Activated CD8-positive, alpha-beta memory T cell treated with anti-CD3 and anti-CD28 coated beads, Interleukin-2, amount 10 ng/mL, durations not matched to agents 7 days and 5 days (primary cell): ENCODE results near the gene PRRC2C. TPM values are rescaled to one million over a fixed set of nuclear protein-coding genes. Genes with fewer than 3 reads are reported as not detected.
"Not testable (repeated sequence)": the region's sequence is repeated elsewhere in the genome, so short reads cannot be mapped to it uniquely, and the experiment has no call there.

Experiments used
- ATAC-seq: fragments of 150-1000 bp; cut with Tn5 transposase; one replicate; pipeline ENCODE4 v1.10.0; 2021; ENCODE audit warnings: moderate library complexity
- CTCF ChIA-PET: fragments of 350-600 bp; sonication (Branson Sonifier 250); formaldehyde crosslinking; loops from one replicate; lab custom pipeline; 2021; ENCODE audit warnings: antibody characterized with exemption; lab: Charles Lee
- DNase-seq: peaks from one replicate; pipeline ENCODE4 v3.0.0-alpha.2; 2020
- H3K27ac Mint-ChIP-seq: one replicate; pipeline ENCODE4 v1.8.0; 2021; ENCODE audit warnings: mild to moderate bottlenecking, mixed read lengths
- H3K27me3 Mint-ChIP-seq: one replicate; pipeline ENCODE4 v1.8.0; 2021; ENCODE audit warnings: mixed read lengths
- H3K36me3 Mint-ChIP-seq: one replicate; pipeline ENCODE4 v1.8.0; 2021; ENCODE audit warnings: mild to moderate bottlenecking, mixed read lengths
- H3K4me1 Mint-ChIP-seq: one replicate; pipeline ENCODE4 v1.8.0; 2021; ENCODE audit warnings: mixed read lengths
- H3K4me3 Mint-ChIP-seq: one replicate; pipeline ENCODE4 v1.8.0; 2021; ENCODE audit warnings: mild to moderate bottlenecking, moderate library complexity, mixed read lengths
- H3K9me3 Mint-ChIP-seq: one replicate; pipeline ENCODE4 v1.8.0; 2022; ENCODE audit warnings: low read depth, mixed read lengths
- total RNA-seq, 2 experiments: library from RNA; stranded (reverse); gene quantifications; one replicate each; pipeline ENCODE4 v1.2.3, GENCODE V29; 2021

The PRRC2C gene
- total RNA-seq, 2 experiments from 2014 or later, result 225 to 244 TPM

GRCh38 chr1:171570295-171570694, 85.0 kb downstream of the PRRC2C start:
- peaks cover 53% of the 10 kb centered on the region for H3K36me3 Mint-ChIP-seq
- CTCF ChIA-PET, result interaction anchor here (1.8 kb wide), 1 partner anchor 12 kb away, joined by 6 read pairs; no protein-coding TSS in a partner anchor
- no peak overlapping the region for H3K4me3 Mint-ChIP-seq
- H3K27me3 Mint-ChIP-seq, result no peaks in the 10 kb centered on the region
- no peaks in the 10 kb centered on the region for H3K9me3 Mint-ChIP-seq
- peak overlapping the region; percentile 60 for H3K27ac Mint-ChIP-seq
- DNase-seq (no peak), ATAC-seq (no peak)
- H3K4me1 Mint-ChIP-seq, result no peaks in the 10 kb centered on the region

- Mint-ChIP-seq H3K27me3 (no peaks in the 10 kb centered on the region), H3K36me3 (peaks cover 53% of the 10 kb centered on the region), H3K4me3 (no peak overlapping the region), H3K27ac (no peak overlapping the region), H3K4me1 (peaks cover 10% of the 10 kb centered on the region), H3K9me3 (no peaks in the 10 kb centered on the region)
- no peak for ATAC-seq
- CTCF ChIA-PET, result no interaction called here
- DNase-seq, result no peak
Observed at GRCh38 chr1:171576144-171576543, 90.8 kb downstream of the PRRC2C start.

GRCh38 chr1:171581226-171581625, 95.9 kb downstream of the PRRC2C start:
- no peak for ATAC-seq
- CTCF ChIA-PET, result no interaction called here
- Mint-ChIP-seq H3K9me3 (no peaks in the 10 kb centered on the region), H3K4me1 (peaks cover 22% of the 10 kb centered on the region), H3K27me3 (no peaks in the 10 kb centered on the region), H3K4me3 (no peak overlapping the region), H3K36me3 (peaks cover 54% of the 10 kb centered on the region), H3K27ac (no peak overlapping the region)
- no peak for DNase-seq

- Mint-ChIP-seq H3K4me3 (no peak overlapping the region), H3K27ac (peak overlapping the region; percentile 58), H3K9me3 (no peaks in the 10 kb centered on the region), H3K36me3 (peaks cover 56% of the 10 kb centered on the region), H3K4me1 (peaks cover 22% of the 10 kb centered on the region), H3K27me3 (no peaks in the 10 kb centered on the region)
- no peak for DNase-seq
- CTCF ChIA-PET, result interaction anchor here (1.2 to 1.6 kb wide), 3 partner anchors 11 to 97 kb away, joined by 3 to 6 read pairs (median 4); no protein-coding TSS in a partner anchor
- ATAC-seq, result peak; percentile 33
Observed at GRCh38 chr1:171581766-171582165, 96.4 kb downstream of the PRRC2C start.

GRCh38 chr1:171582589-171582988, 97.3 kb downstream of the PRRC2C start:
- H3K27me3 Mint-ChIP-seq, result no peaks in the 10 kb centered on the region
- no peak for DNase-seq
- no peak for ATAC-seq
- no peak overlapping the region for H3K4me3 Mint-ChIP-seq
- no peaks in the 10 kb centered on the region for H3K9me3 Mint-ChIP-seq
- no peak overlapping the region for H3K27ac Mint-ChIP-seq
- H3K36me3 Mint-ChIP-seq, result peaks cover 58% of the 10 kb centered on the region
- CTCF ChIA-PET, result interaction anchor here (0.9 to 1.7 kb wide), 6 partner anchors 10 to 98 kb away, joined by 3 to 6 read pairs (median 4); no protein-coding TSS in a partner anchor
- peaks cover 22% of the 10 kb centered on the region for H3K4me1 Mint-ChIP-seq

GRCh38 chr1:171583591-171584201, 98.4 kb downstream of the PRRC2C start:
- CTCF ChIA-PET, result interaction anchor here (0.9 to 1.7 kb wide), 4 partner anchors 12 to 99 kb away, joined by 4 to 5 read pairs (median 4); no protein-coding TSS in a partner anchor
- H3K27me3 Mint-ChIP-seq, result no peaks in the 10 kb centered on the region
- no peaks in the 10 kb centered on the region for H3K9me3 Mint-ChIP-seq
- H3K4me1 Mint-ChIP-seq, result peaks cover 25% of the 10 kb centered on the region
- no peak overlapping the region for H3K4me3 Mint-ChIP-seq
- DNase-seq (no peak), ATAC-seq (no peak)
- H3K27ac Mint-ChIP-seq, result no peak overlapping the region
- peaks cover 59% of the 10 kb centered on the region for H3K36me3 Mint-ChIP-seq

GRCh38 chr1:171585715-171586114, 100.4 kb downstream of the PRRC2C start:
- Mint-ChIP-seq H3K9me3 (no peaks in the 10 kb centered on the region), H3K4me1 (peaks cover 28% of the 10 kb centered on the region), H3K27me3 (no peaks in the 10 kb centered on the region), H3K27ac (peak overlapping the region; percentile 47), H3K4me3 (no peak overlapping the region), H3K36me3 (peaks cover 61% of the 10 kb centered on the region)
- ATAC-seq, result no peak
- no peak for DNase-seq
- CTCF ChIA-PET, result no interaction called here

GRCh38 chr1:171588230-171588629, 102.9 kb downstream of the PRRC2C start:
- no peak overlapping the region for H3K27ac Mint-ChIP-seq
- no peaks in the 10 kb centered on the region for H3K27me3 Mint-ChIP-seq
- H3K9me3 Mint-ChIP-seq, result no peaks in the 10 kb centered on the region
- no peak for ATAC-seq
- no peak for DNase-seq
- peaks cover 72% of the 10 kb centered on the region for H3K36me3 Mint-ChIP-seq
- CTCF ChIA-PET, result no interaction called here
- peaks cover 13% of the 10 kb centered on the region for H3K4me1 Mint-ChIP-seq
- no peak overlapping the region for H3K4me3 Mint-ChIP-seq

- no peaks in the 10 kb centered on the region for H3K9me3 Mint-ChIP-seq
- CTCF ChIA-PET, result no interaction called here
Observed at GRCh38 chr1:171590022-171590421, 104.7 kb downstream of the PRRC2C start.

GRCh38 chr1:171595324-171595723, 110.0 kb downstream of the PRRC2C start:
- Mint-ChIP-seq H3K4me3 (no peak overlapping the region), H3K4me1 (peaks cover 2% of the 10 kb centered on the region), H3K27me3 (no peaks in the 10 kb centered on the region), H3K36me3 (peaks cover 43% of the 10 kb centered on the region), H3K27ac (no peak overlapping the region), H3K9me3 (no peaks in the 10 kb centered on the region)
- DNase-seq (no peak), ATAC-seq (no peak)
- CTCF ChIA-PET, result interaction anchor here (1.7 kb wide), 1 partner anchor 12 kb away, joined by 4 read pairs; no protein-coding TSS in a partner anchor

More at GRCh38 chr1:171590022-171590421, 104.7 kb downstream of the PRRC2C start:
- Mint-ChIP-seq H3K4me3 (no peak overlapping the region), H3K36me3 (peaks cover 73% of the 10 kb centered on the region), H3K27ac (no peak overlapping the region), H3K27me3 (no peaks in the 10 kb centered on the region), H3K4me1 (peaks cover 13% of the 10 kb centered on the region)
- DNase-seq (no peak), ATAC-seq (no peak)

GRCh38 chr1:171596119-171596518, 110.8 kb downstream of the PRRC2C start:
- CTCF ChIA-PET, result interaction anchor here (1.7 kb wide), 1 partner anchor 13 kb away, joined by 4 read pairs; no protein-coding TSS in a partner anchor
- no peak overlapping the region for H3K27ac Mint-ChIP-seq
- no peak overlapping the region for H3K4me3 Mint-ChIP-seq

GRCh38 chr1:171596705-171597104, 111.4 kb downstream of the PRRC2C start:
- H3K4me1 Mint-ChIP-seq, result peaks cover 2% of the 10 kb centered on the region
- H3K27ac Mint-ChIP-seq, result no peak overlapping the region
- DNase-seq (no peak), ATAC-seq (no peak)
- CTCF ChIA-PET, result interaction anchor here (1.7 kb wide), 1 partner anchor 14 kb away, joined by 4 read pairs; no protein-coding TSS in a partner anchor
- H3K9me3 Mint-ChIP-seq, result no peaks in the 10 kb centered on the region
- peaks cover 31% of the 10 kb centered on the region for H3K36me3 Mint-ChIP-seq
- H3K4me3 Mint-ChIP-seq, result no peak overlapping the region
- H3K27me3 Mint-ChIP-seq, result no peaks in the 10 kb centered on the region

More at GRCh38 chr1:171596119-171596518, 110.8 kb downstream of the PRRC2C start:
- Mint-ChIP-seq H3K27me3 (no peaks in the 10 kb centered on the region), H3K36me3 (peaks cover 36% of the 10 kb centered on the region), H3K9me3 (no peaks in the 10 kb centered on the region), H3K4me1 (peaks cover 2% of the 10 kb centered on the region)
- ATAC-seq, result no peak
- no peak for DNase-seq

- CTCF ChIA-PET, result interaction anchor here (1.0 kb wide), 1 partner anchor 112 kb away, joined by 3 read pairs; no protein-coding TSS in a partner anchor
- H3K4me1 Mint-ChIP-seq, result peaks cover 2% of the 10 kb centered on the region
- no peak overlapping the region for H3K27ac Mint-ChIP-seq
- DNase-seq (no peak), ATAC-seq (no peak)
- peaks cover 28% of the 10 kb centered on the region for H3K36me3 Mint-ChIP-seq
- no peaks in the 10 kb centered on the region for H3K27me3 Mint-ChIP-seq
- no peaks in the 10 kb centered on the region for H3K9me3 Mint-ChIP-seq
- no peak overlapping the region for H3K4me3 Mint-ChIP-seq
Observed at GRCh38 chr1:171597203-171597602, 111.9 kb downstream of the PRRC2C start.

GRCh38 chr1:171600310-171600709, 115.0 kb downstream of the PRRC2C start:
- H3K4me3 Mint-ChIP-seq, H3K4me1 Mint-ChIP-seq, H3K27ac Mint-ChIP-seq, DNase-seq, ATAC-seq, H3K36me3 Mint-ChIP-seq, H3K9me3 Mint-ChIP-seq, H3K27me3 Mint-ChIP-seq, CTCF ChIA-PET: not testable (repeated sequence)
